VCaP (cell line): ENCODE measurements around the gene GPR18.

Experiments used
- H3K27ac ChIP-seq: fragments of 450-650 bp; 2 replicates; pipeline ENCODE4 v1.5.1; 2017
- TF ChIP-seq, protein P1 (sequence below): fragments of 450-650 bp; conservative IDR thresholded peaks from 2 replicates; pipeline ENCODE4 v1.5.1; 2017; ENCODE audit warnings: mild to moderate bottlenecking, moderate library complexity

Gene GPR18

DNA sequence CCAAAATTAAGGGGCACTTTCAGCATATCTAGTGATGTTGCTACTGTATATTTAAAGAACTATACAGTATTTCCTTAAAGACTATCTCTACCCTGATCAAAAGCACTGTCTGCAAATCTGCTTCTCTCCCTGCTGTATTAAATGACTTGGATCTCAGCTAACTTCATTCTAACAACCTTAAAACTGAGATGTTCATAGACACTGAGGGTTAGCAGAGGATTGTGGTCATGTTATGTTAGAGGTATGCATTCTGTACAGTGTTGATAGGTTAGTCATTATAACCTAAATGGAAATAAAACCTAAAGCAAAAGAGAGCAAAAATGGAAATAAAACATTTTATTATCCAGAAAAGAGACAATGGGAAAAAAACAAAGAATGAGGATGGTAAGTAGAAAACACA is 39.2 kb upstream of the GPR18 start:
- TF ChIP-seq, protein P1, sequence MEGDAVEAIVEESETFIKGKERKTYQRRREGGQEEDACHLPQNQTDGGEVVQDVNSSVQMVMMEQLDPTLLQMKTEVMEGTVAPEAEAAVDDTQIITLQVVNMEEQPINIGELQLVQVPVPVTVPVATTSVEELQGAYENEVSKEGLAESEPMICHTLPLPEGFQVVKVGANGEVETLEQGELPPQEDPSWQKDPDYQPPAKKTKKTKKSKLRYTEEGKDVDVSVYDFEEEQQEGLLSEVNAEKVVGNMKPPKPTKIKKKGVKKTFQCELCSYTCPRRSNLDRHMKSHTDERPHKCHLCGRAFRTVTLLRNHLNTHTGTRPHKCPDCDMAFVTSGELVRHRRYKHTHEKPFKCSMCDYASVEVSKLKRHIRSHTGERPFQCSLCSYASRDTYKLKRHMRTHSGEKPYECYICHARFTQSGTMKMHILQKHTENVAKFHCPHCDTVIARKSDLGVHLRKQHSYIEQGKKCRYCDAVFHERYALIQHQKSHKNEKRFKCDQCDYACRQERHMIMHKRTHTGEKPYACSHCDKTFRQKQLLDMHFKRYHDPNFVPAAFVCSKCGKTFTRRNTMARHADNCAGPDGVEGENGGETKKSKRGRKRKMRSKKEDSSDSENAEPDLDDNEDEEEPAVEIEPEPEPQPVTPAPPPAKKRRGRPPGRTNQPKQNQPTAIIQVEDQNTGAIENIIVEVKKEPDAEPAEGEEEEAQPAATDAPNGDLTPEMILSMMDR: no peak
- no peak overlapping the region for H3K27ac ChIP-seq

DNA sequence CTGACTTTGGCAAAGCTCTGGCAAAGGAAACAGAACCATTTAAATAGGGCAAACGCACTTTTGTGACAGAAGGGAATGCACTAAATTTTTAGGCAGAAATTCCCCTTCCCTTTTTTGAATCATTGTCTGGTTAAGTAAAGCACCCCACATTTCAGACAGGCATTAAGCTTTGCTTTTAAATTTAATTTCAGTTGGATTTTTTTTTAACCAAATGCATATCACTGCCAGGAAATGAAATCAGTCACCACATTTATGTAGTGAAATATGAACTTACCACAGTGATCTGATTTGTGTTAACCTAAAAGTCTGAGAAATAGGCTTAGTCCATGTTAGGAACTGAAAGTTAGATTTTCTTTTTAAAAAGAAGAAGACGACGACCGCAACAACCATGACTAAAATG is 38.2 kb upstream of the GPR18 start:
- H3K27ac ChIP-seq: no peak overlapping the region
- TF ChIP-seq, protein P1: no peak

- no peak overlapping the region for H3K27ac ChIP-seq
- TF ChIP-seq, protein P1: no peak
These were observed 37.5 kb upstream of the GPR18 start for GRCh38 chr13:99295488-99296252.

GRCh38 chr13:99294958-99295357 is 36.8 kb upstream of the GPR18 start:
- TF ChIP-seq, protein P1: no peak
- no peak overlapping the region for H3K27ac ChIP-seq

DNA sequence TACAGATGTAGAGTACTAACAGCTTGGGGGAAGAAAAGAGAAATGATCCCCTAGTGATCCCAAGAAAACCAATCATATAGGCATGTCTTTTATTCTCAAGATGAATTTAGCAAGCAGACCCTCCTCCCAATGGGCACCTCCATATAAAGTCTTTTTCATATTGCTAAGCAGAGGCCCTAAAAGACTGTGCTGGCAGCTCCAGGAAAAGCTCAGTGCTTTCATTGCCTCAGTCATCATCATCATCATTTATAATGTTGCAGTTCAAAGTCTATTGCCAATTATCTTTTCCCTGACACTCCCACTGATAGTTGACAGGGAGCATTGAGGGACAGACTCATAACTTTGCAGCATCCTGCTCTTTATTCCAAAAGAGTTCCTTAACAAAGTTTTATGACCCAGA is 36.0 kb upstream of the GPR18 start:
- TF ChIP-seq, protein P1: no peak
- H3K27ac ChIP-seq: no peak overlapping the region

DNA sequence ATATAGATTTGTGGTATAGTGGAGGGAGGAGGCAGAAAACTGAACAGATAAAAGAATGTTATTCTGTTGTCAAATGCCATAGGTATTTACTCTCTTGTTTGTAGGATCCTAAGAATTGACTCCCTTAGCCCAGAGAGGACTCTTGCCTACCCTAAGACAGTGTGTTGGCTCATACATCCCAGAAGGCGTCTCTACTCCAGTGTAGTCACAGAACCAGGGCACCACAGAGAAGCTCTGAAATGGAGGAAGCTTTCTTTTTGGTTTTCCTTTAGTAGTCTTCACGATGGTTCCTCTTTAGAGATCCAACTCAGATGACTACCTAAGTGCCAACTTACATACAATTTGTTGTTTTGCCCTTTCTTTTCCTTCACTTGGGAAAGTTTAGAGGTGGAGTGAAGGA is 35.0 kb upstream of the GPR18 start:
- TF ChIP-seq, protein P1: no peak
- no peak overlapping the region for H3K27ac ChIP-seq

GRCh38 chr13:99290894-99291293 is 32.7 kb upstream of the GPR18 start:
- TF ChIP-seq, protein P1: no peak
- H3K27ac ChIP-seq: no peak overlapping the region
